KMS-11 (cell line): ENCODE measurements around the gene TRIM24.

Experiments used
- H2AFZ ChIP-seq: fragments of 200-600 bp; sonication (generic); 2 replicates; pipeline ENCODE4 v1.6.1; 2016; ENCODE audit warnings: antibody characterized with exemption, mixed run types, low read depth
- H3K27ac ChIP-seq: fragments of 200-600 bp; sonication (generic); 2 replicates; pipeline ENCODE4 v1.6.1; 2016; ENCODE audit warnings: mild to moderate bottlenecking, mixed run types
- H3K27me3 ChIP-seq: fragments of 200-600 bp; sonication (generic); 2 replicates; pipeline ENCODE4 v1.6.1; 2017; ENCODE audit warnings: mild to moderate bottlenecking, low read depth, mixed run types, moderate library complexity; ENCODE audit not compliant: insufficient read depth
- H3K36me3 ChIP-seq: fragments of 200-600 bp; sonication (generic); 2 replicates; pipeline ENCODE4 v1.6.1; 2017; ENCODE audit warnings: mild to moderate bottlenecking, mixed run types; ENCODE audit not compliant: insufficient read depth
- H3K4me1 ChIP-seq: fragments of 200-600 bp; sonication (generic); 2 replicates; pipeline ENCODE4 v1.6.1; 2016; ENCODE audit warnings: mild to moderate bottlenecking, low read depth, mixed run types; ENCODE audit not compliant: poor library complexity, severe bottlenecking
- H3K4me2 ChIP-seq: fragments of 200-600 bp; sonication (generic); 2 replicates; pipeline ENCODE4 v1.7.0; 2016; ENCODE audit warnings: mild to moderate bottlenecking, mixed run types
- H3K4me3 ChIP-seq: fragments of 200-600 bp; sonication (generic); IDR thresholded peaks from 2 replicates; pipeline ENCODE4 v1.6.1; 2017; ENCODE audit warnings: low read depth, low read length, mixed read lengths; ENCODE audit not compliant: insufficient read depth
- H3K79me2 ChIP-seq: fragments of 200-600 bp; sonication (generic); 2 replicates; pipeline ENCODE4 v1.6.1; 2016; ENCODE audit warnings: low read depth, mixed run types; ENCODE audit not compliant: insufficient read depth
- H3K9ac ChIP-seq: fragments of 200-600 bp; sonication (generic); 2 replicates; pipeline ENCODE4 v1.6.1; 2016; ENCODE audit warnings: mild to moderate bottlenecking, mixed run types
- H4K20me1 ChIP-seq: fragments of 200-600 bp; sonication (generic); 2 replicates; pipeline ENCODE4 v1.6.1; 2016; ENCODE audit warnings: mild to moderate bottlenecking, mixed run types; ENCODE audit not compliant: insufficient read depth
- CTCF ChIP-seq: fragments of 200-600 bp; sonication (generic); conservative IDR thresholded peaks from 2 replicates; pipeline ENCODE4 v1.6.1; 2017; ENCODE audit warnings: low read depth, mild to moderate bottlenecking, antibody characterized with exemption, low read length, moderate library complexity, mixed read lengths

TRIM24 gene

DNA sequence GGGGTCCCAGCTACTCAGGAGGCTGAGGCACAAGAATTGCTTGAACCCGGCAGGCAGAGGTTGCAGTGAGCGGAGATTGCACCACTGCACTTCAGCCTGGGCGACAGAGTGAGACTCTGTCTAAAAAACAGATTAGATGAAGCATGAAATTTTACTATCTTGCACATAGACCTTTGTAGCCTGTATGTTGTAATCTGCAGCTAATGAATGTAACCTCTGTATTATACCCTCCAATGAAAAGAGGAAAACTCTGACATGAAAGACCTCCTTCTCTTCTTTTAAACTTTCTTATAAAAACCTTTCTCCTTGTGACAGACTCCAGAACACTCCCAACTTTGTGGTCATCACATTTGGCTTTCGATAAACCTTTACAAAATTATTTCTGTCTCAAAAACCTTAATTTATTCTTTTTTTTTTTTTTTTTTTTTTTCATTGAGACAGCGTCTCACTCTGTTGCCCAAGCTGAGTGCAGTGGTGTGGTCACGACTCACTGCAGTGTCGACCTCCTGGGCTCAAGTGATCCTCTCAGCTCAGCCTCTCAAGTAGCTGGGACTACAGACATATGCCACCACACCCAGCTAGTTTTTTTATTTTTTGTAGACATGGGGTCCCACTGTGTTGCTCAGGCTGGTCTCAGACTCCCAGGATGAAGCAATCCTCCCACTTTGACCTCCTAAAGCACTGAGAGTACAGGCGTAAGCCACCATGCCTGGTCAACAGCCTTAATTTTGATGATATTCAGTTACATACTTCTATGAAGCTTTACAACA is 143.7 kb downstream of the TRIM24 start:
- Histone ChIP-seq H3K4me1 (peaks cover 4% of the 10 kb centered on the region), H3K36me3 (no peaks in the 10 kb centered on the region), H2AFZ (no peak overlapping the region), H3K27ac (no peak overlapping the region), H3K79me2 (no peaks in the 10 kb centered on the region), H3K27me3 (no peaks in the 10 kb centered on the region), H3K4me2 (no peak overlapping the region), H3K9ac (no peak overlapping the region), H3K4me3 (no peak overlapping the region), H4K20me1 (no peaks in the 10 kb centered on the region)
- no peak for TF ChIP-seq CTCF

- H3K4me3 ChIP-seq: no peak overlapping the region
- no peaks in the 10 kb centered on the region for H3K27me3 ChIP-seq
- no peak overlapping the region for H2AFZ ChIP-seq
- no peaks in the 10 kb centered on the region for H3K36me3 ChIP-seq
- no peak overlapping the region for H3K9ac ChIP-seq
- peaks cover 4% of the 10 kb centered on the region for H3K4me1 ChIP-seq
- no peak overlapping the region for H3K4me2 ChIP-seq
- no peak for TF ChIP-seq CTCF
- H3K27ac ChIP-seq: no peak overlapping the region
- no peaks in the 10 kb centered on the region for H4K20me1 ChIP-seq
- no peaks in the 10 kb centered on the region for H3K79me2 ChIP-seq
Observed at GRCh38 chr7:138606236-138606635, 146.2 kb downstream of the TRIM24 start.

DNA sequence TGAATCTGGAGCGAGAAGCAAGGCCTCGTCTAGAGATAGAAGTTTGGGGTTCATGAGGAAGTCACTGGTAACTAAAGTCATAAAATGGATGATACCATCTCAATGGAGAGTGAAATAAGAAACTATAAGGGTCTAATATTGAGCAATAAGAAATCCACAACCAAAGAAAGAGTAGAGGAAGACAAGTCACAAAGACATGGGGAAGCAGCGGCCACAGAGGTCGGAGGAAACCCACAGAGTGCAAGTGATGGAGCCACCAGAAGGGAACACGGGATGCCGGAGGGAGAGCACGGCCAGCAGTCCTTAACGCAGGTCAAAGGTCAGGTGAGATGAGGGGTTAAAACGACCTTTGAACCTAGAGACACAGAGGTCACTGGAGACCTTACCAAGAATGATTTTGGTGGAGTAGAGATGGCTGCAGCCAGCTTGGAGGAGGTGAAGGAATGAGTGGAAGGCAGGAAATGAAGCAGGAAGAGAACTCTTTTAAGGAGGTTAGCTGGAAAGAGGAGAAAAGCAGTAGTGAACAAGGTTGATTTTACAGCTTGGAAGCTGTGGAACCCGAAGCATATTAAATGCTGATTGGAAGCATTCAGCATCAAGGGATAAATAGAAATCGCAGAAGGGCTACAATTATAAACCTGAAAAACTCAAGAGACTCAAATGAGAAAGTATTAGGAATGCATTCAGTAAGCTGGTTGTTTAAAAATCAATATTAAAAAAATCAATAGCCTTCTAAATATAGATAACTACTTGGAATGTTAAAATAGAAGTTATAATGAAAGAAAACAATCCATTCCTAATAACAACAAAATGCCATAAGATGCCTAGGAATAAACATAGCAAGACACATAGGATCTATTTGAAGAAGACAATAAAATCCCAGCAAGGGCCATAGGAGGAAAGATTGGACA is 147.4 kb downstream of the TRIM24 start:
- Histone ChIP-seq H3K27me3 (no peaks in the 10 kb centered on the region), H3K27ac (no peak overlapping the region), H3K36me3 (no peaks in the 10 kb centered on the region), H3K4me3 (no peak overlapping the region), H3K79me2 (no peaks in the 10 kb centered on the region), H3K4me1 (peaks cover 2% of the 10 kb centered on the region), H3K9ac (no peak overlapping the region), H2AFZ (no peak overlapping the region), H4K20me1 (no peaks in the 10 kb centered on the region), H3K4me2 (no peak overlapping the region)
- TF ChIP-seq CTCF: no peak

DNA sequence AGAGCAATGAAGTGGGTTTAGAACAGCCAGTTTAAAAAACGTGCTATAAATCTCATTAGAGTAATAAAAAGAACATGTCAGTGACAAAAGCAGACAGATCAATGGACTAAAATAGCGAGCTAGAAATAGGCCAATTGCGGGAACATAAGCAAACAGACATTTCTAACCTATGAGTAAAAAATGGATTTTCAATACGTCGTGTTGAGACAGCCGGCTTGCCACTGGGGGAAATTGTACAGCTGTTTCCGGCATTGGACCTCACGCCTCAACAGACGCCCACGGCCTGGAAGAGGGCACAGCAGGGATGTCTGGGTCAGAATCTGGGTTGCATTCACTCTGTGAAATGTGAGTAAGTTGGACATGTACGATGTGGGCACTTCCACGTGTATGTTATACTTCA is 148.2 kb downstream of the TRIM24 start:
- H3K4me2 ChIP-seq: no peak overlapping the region
- H3K27ac ChIP-seq: no peak overlapping the region
- H3K4me3 ChIP-seq: no peak overlapping the region
- no peak for TF ChIP-seq CTCF
- no peaks in the 10 kb centered on the region for H3K36me3 ChIP-seq
- H3K79me2 ChIP-seq: no peaks in the 10 kb centered on the region
- H3K27me3 ChIP-seq: no peaks in the 10 kb centered on the region
- no peaks in the 10 kb centered on the region for H4K20me1 ChIP-seq
- no peaks in the 10 kb centered on the region for H3K4me1 ChIP-seq
- no peak overlapping the region for H3K9ac ChIP-seq
- H2AFZ ChIP-seq: no peak overlapping the region
